ENCODE data around the gene MARCHF3. TPM values are rescaled to one million over a fixed set of nuclear protein-coding genes. Genes with fewer than 3 reads are reported as not detected.
A peak's percentile ranks its signal among the peaks of the same experiment; 100 is the strongest.
"Not testable (repeated sequence)": the region's sequence is repeated elsewhere in the genome, so short reads cannot be mapped to it uniquely, and the experiment has no call there.

MARCHF3 gene
- total RNA-seq, 2 experiments from 2014 or later: 11.8 TPM

DNA sequence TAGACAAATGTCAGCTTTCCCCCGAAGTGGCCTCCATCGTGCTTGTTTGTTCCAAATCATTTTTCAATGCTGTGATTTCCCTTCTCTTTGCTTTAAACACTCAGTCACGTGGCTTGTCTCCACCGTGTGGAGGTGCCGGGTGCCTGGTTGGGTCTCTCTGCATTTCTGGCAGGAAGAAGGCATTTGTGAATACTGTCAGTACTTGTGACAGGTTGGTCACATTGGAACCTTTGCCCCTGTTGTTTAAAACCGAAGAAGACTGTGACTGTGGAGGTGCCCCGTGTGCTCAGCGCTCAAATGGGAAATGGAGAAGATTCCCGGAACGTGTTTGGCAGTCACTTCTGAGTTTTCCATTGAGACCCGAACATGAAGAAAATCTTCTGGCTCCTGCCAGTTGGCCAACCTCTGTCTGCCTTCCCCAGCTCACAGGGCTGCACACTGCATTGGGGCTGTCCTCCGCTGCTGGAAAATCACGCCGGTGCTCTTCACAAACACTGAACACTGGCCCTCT lies 178.8 kb downstream of the MARCHF3 start:
- peaks cover 54% of the 10 kb centered on the region for H3K4me1 Mint-ChIP-seq (ENCODE audit: low read depth)
- no peak overlapping the region for H3K4me3 Mint-ChIP-seq
- H3K9me3 Mint-ChIP-seq: no peaks in the 10 kb centered on the region
- H3K27me3 Mint-ChIP-seq (ENCODE audit: low read depth): no peaks in the 10 kb centered on the region
- no peak overlapping the region for H3K27ac Mint-ChIP-seq
- H3K36me3 Mint-ChIP-seq (ENCODE audit: low read depth): peaks cover 21% of the 10 kb centered on the region
- intact Hi-C loops (cut with micrococcal nuclease): loop anchor here (1.0 to 5.0 kb wide), 7 partner anchors 40 to 376 kb away; no protein-coding TSS in a partner anchor
- CTCF ChIA-PET: no interaction called here
- peak; percentile 63 for DNase-seq

DNA sequence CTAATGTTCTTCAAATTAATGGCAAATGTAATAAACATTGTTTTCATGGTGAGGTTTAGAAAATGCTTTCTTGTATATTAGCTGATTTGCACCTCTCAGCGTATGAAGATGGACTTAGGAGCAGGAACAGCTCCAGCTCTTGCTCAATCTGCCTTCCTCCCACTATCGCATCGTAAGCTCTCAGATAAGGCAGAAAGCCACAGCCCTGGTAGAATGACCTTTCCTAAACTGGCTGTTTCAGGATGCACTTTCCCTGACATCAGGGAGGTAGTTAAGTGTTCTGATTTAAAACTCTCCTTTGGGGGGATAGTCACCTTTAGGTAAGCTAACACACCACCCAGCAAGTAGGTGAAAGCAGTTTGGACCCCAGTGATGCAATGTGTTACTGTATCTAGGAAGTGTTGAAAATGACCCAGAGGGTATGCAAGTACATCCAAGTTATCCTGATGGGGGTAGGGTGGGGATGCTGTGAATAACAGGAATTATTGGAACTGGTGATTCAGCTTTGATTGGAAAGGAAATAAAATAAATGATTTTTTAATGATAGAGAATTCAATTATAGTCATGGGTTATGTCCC lies 181.2 kb downstream of the MARCHF3 start:
- peaks cover 69% of the 10 kb centered on the region for H3K4me1 Mint-ChIP-seq (ENCODE audit: low read depth)
- no peak for DNase-seq
- CTCF ChIA-PET: interaction anchor here (1.0 to 2.2 kb wide), 2 partner anchors 137 to 174 kb away, joined by 4 to 5 read pairs; no protein-coding TSS in a partner anchor
- H3K27me3 Mint-ChIP-seq (ENCODE audit: low read depth): no peaks in the 10 kb centered on the region
- H3K9me3 Mint-ChIP-seq: no peaks in the 10 kb centered on the region
- H3K36me3 Mint-ChIP-seq (ENCODE audit: low read depth): peaks cover 14% of the 10 kb centered on the region
- H3K27ac Mint-ChIP-seq: no peak overlapping the region
- intact Hi-C loops (cut with micrococcal nuclease): no loop called here
- no peak overlapping the region for H3K4me3 Mint-ChIP-seq

DNA sequence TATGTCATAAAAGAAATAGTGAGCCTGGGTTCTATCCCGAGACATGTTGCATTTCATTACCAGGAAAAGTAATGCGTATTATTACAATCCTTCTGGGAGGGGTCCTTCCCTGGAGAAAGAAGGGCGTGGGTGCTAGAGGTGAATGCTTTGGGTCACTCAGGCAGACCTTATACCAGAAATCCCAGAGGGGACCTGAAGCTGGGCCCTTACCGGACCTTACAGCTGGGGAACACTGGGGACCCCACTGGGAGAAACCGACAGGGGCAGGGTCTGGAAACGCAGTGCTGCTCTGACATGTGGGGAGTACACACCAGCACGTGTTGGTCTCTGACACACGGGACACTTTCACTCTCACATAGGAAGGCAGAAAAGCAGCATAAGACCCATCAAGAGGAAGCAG lies 182.1 kb downstream of the MARCHF3 start:
- Mint-ChIP-seq H3K4me1 (ENCODE audit: low read depth) (peaks cover 60% of the 10 kb centered on the region), H3K4me3 (no peak overlapping the region)
- intact Hi-C loops (cut with micrococcal nuclease): no loop called here

DNA sequence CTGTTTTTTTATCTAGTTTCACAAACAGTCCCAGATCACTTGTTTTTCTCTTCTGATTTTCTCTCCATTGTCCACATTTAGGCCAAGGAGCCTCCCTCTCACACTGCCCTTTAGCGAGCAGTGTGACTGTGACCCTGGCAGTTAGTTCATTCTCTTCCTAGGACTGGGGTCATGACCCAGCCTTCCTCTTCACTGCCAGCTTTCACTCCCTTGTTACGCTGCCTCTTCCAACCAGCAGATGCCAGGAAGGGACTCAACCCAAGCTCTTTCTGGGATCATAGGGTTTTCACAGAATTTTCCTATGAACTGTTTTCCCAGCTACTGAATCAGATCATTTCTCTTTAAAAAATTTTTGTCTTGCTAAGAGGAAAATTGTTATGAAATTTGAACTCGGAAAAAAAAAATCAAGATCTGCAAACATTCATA lies 182.5 kb downstream of the MARCHF3 start:
- CTCF ChIA-PET: interaction anchor here (0.6 kb wide), 1 partner anchor 142 kb away, joined by 4 read pairs; no protein-coding TSS in a partner anchor
- H3K9me3 Mint-ChIP-seq: no peaks in the 10 kb centered on the region
- no peak overlapping the region for H3K4me3 Mint-ChIP-seq
- H3K36me3 Mint-ChIP-seq (ENCODE audit: low read depth): peaks cover 3% of the 10 kb centered on the region
- H3K4me1 Mint-ChIP-seq (ENCODE audit: low read depth): peaks cover 56% of the 10 kb centered on the region
- H3K27me3 Mint-ChIP-seq (ENCODE audit: low read depth): no peaks in the 10 kb centered on the region
- peak overlapping the region; percentile 20 for H3K27ac Mint-ChIP-seq
- intact Hi-C loops (cut with micrococcal nuclease): no loop called here
- DNase-seq: no peak

More for the DNA sequence above, 182.1 kb downstream of the MARCHF3 start:
- no peaks in the 10 kb centered on the region for H3K27me3 Mint-ChIP-seq (ENCODE audit: low read depth)
- CTCF ChIA-PET: interaction anchor here (0.6 kb wide), 2 partner anchors 142 to 166 kb away, joined by 3 to 4 read pairs; no protein-coding TSS in a partner anchor
- H3K27ac Mint-ChIP-seq: no peak overlapping the region
- H3K9me3 Mint-ChIP-seq: no peaks in the 10 kb centered on the region
- H3K36me3 Mint-ChIP-seq (ENCODE audit: low read depth): peaks cover 6% of the 10 kb centered on the region
- no peak for DNase-seq

DNA sequence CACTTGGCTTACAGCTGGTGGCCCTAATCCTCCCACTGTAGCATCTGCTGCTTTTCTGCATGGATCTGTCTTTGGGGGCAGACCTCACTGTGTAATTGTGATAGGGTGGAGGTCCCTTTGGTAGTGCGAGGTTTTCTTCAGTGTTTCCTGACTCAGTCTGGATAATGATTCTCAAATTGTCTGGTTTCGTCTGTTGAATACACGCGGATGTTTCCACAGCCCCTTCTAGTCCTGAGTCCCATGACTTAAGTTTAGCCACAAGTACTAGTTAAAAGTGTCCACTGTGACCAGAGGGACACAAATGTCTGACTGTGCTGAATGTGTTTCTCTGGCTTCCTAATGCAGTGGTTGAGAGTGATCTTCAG lies 182.9 kb downstream of the MARCHF3 start:
- intact Hi-C loops (cut with micrococcal nuclease): no loop called here
- H3K36me3 Mint-ChIP-seq (ENCODE audit: low read depth): peaks cover 2% of the 10 kb centered on the region
- H3K4me1 Mint-ChIP-seq (ENCODE audit: low read depth): peaks cover 52% of the 10 kb centered on the region
- no peak overlapping the region for H3K27ac Mint-ChIP-seq
- no peaks in the 10 kb centered on the region for H3K9me3 Mint-ChIP-seq
- CTCF ChIA-PET: no interaction called here
- no peaks in the 10 kb centered on the region for H3K27me3 Mint-ChIP-seq (ENCODE audit: low read depth)
- H3K4me3 Mint-ChIP-seq: no peak overlapping the region
- no peak for DNase-seq

DNA sequence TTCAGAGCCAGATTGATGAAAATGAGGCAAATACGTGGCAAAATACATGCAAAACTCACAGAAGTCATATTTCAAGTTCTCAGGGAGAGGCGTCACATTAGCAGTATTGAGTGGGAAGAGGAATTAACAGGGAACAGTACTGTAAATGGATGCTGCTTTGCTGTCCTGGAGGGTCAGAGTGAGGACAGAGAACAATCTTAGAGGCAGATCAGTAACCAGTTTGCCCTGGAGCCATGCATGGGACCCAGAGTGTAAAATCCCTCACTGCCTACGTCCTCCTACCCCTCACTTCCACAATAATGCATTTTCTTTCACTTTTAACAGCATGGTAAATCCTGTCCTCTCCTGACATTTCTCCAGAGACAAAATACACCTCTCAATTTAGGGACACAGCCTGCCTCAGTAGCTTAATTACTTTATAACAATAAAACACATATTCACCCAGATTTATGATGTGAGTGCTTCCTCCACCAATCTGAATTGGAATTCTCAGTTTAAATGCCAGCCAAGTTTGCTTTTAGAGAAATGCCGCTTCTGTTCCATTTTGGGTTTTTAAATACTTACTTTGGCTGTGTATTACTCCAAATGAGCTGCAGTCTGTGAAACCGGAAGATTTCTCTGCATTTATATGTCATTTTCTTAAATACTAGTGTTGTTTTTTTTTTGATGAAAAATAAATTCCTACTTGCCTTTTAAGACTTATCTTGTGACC lies 183.5 kb downstream of the MARCHF3 start:
- no peak overlapping the region for H3K4me3 Mint-ChIP-seq
- peaks cover 47% of the 10 kb centered on the region for H3K4me1 Mint-ChIP-seq (ENCODE audit: low read depth)
- DNase-seq: no peak
- no peaks in the 10 kb centered on the region for H3K36me3 Mint-ChIP-seq (ENCODE audit: low read depth)
- peak overlapping the region; percentile 28 for H3K27ac Mint-ChIP-seq
- H3K27me3 Mint-ChIP-seq (ENCODE audit: low read depth): no peaks in the 10 kb centered on the region
- intact Hi-C loops (cut with micrococcal nuclease): no loop called here
- no peaks in the 10 kb centered on the region for H3K9me3 Mint-ChIP-seq
- CTCF ChIA-PET: no interaction called here

DNA sequence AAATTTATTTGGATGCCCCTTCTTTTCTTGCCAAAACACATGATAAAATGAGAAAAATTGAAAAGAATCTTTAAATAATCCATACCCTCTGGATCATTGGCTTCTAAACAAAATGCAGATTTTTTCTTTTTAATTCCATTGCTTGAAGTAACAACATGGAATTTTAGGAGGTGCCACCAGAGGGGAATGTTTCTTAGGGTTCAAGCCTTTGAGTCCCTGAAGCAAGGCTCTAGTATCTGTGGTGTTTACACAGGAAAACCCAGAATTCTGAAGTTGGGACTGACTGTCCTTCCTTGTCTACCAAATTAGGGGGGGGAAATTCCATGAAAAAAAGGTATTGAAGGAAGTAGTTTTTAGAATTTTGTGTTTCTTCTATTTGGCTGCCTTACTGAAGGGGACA lies 184.0 kb downstream of the MARCHF3 start:
- no peak for DNase-seq
- Mint-ChIP-seq H3K27me3 (ENCODE audit: low read depth) (no peaks in the 10 kb centered on the region), H3K4me1 (ENCODE audit: low read depth) (peaks cover 41% of the 10 kb centered on the region), H3K4me3 (no peak overlapping the region), H3K27ac (no peak overlapping the region), H3K36me3 (ENCODE audit: low read depth) (peaks cover 1% of the 10 kb centered on the region), H3K9me3 (no peaks in the 10 kb centered on the region)
- intact Hi-C loops (cut with micrococcal nuclease): no loop called here
- CTCF ChIA-PET: no interaction called here

DNA sequence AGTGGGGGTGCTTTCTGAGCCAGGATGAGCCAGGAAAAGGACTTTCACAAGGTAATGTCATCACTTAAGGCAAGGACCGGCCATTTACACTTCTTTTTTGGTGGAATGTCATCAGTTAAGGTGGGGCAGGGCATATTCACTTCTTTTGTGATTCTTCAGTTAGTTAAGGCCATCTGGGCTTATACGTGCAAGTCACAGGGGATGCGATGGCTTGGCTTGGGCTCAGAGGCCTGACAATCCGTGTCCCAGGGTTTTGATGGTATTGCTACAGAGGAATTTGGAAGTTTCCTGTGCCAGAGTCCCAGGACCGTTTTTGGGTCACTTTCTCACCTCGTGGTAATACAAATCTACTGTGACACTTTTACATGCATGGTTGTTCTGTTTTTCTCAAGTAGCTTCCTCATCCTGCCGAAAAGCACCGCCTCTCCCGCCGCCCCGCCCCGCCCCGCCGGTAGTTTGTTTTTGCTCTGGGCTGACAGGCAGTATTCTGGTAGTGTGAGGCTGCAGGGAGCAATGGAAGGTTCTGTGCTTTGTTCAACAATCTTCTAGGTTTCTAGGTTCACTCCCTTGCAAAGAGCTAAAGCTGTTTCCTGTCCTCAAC lies 184.8 kb downstream of the MARCHF3 start:
- peak; percentile 49 for DNase-seq
- peak overlapping the region; percentile 74 for H3K27ac Mint-ChIP-seq
- H3K9me3 Mint-ChIP-seq; intact Hi-C loops (cut with micrococcal nuclease); H3K27me3 Mint-ChIP-seq (ENCODE audit: low read depth); CTCF ChIA-PET; H3K36me3 Mint-ChIP-seq (ENCODE audit: low read depth); H3K4me3 Mint-ChIP-seq: not testable (repeated sequence)
- peaks cover 34% of the 10 kb centered on the region for H3K4me1 Mint-ChIP-seq (ENCODE audit: low read depth)

DNA sequence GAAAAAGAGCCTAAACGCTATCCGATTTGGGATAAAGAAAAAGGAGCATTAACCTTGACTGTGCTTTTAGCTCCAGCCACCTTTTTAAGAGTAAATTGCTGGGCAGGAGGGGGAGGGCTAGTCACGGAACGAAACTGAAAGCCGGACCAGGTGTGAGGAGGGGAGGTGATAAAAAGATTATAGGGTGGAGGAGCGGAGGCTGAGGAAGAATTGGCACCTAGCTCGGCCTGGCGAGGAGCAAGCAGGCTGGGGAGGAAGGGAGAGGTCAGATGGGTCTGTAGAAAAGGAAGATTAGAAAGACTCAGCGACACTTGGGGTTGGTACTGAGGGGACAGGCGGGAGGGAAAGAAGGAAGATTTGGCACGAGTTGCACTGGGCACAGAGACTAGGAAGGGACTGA lies 187.0 kb downstream of the MARCHF3 start:
- H3K9me3 Mint-ChIP-seq; H3K27me3 Mint-ChIP-seq (ENCODE audit: low read depth); CTCF ChIA-PET; H3K4me3 Mint-ChIP-seq; intact Hi-C loops (cut with micrococcal nuclease); DNase-seq: not testable (repeated sequence)
- Mint-ChIP-seq H3K27ac (peak overlapping the region; percentile 8), H3K4me1 (ENCODE audit: low read depth) (peaks cover 32% of the 10 kb centered on the region), H3K36me3 (ENCODE audit: low read depth) (peaks cover 10% of the 10 kb centered on the region)

DNA sequence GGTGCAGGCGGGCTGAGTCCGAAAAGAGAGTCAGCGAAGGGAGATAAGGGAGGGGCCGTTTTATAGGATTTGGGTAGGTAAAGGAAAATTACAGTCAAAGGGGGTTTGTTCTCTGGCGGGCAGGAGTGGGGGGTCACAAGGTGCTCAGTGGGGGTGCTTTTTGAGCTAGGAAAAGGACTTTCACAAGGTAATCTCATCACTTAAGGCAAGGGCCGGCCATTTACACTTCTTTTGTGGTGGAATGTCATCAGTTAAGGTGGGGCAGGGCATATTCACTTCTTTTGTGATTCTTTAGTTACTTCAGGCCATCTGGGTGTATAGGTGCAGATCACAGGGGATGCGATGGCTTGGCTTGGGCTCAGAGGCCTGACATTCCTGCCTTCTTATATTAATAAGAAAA lies 191.0 kb downstream of the MARCHF3 start:
- DNase-seq; H3K4me1 Mint-ChIP-seq (ENCODE audit: low read depth); CTCF ChIA-PET; H3K27ac Mint-ChIP-seq; H3K9me3 Mint-ChIP-seq; intact Hi-C loops (cut with micrococcal nuclease); H3K4me3 Mint-ChIP-seq; H3K27me3 Mint-ChIP-seq (ENCODE audit: low read depth): not testable (repeated sequence)
- peaks cover 35% of the 10 kb centered on the region for H3K36me3 Mint-ChIP-seq (ENCODE audit: low read depth)

DNA sequence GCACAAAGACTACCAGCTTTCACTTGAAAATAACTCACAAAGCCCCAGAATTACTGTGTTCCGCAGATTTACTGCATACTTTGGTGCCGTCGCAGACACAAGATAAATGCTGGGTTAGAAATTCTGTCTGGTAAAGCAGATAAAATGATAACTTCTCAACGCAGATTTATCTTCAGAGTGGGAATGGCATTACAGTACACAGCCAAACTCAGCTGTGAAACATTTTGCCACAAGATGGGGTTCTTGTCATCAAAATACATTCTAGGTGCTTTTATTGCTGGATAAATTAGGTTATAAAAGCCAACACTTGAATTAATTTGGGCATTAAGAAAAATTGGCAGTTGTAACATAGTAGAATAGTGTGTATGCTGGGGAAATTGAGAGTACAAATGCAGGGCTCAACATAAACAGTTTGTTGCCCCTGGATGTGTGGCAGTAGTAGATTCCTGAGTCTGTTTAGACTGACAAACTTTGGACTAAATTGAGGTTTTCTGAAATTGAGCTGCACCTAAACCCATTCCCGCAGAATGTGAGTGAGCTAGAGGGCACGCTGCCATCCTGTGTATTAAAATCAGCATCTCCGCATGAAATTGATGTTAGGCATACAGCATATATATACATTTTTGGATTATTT lies 192.3 kb downstream of the MARCHF3 start:
- no peaks in the 10 kb centered on the region for H3K4me1 Mint-ChIP-seq (ENCODE audit: low read depth)
- DNase-seq: no peak
- no peak overlapping the region for H3K27ac Mint-ChIP-seq
- H3K36me3 Mint-ChIP-seq (ENCODE audit: low read depth): peaks cover 48% of the 10 kb centered on the region
- H3K9me3 Mint-ChIP-seq: no peaks in the 10 kb centered on the region
- CTCF ChIA-PET: no interaction called here
- intact Hi-C loops (cut with micrococcal nuclease): no loop called here
- no peak overlapping the region for H3K4me3 Mint-ChIP-seq
- no peaks in the 10 kb centered on the region for H3K27me3 Mint-ChIP-seq (ENCODE audit: low read depth)

DNA sequence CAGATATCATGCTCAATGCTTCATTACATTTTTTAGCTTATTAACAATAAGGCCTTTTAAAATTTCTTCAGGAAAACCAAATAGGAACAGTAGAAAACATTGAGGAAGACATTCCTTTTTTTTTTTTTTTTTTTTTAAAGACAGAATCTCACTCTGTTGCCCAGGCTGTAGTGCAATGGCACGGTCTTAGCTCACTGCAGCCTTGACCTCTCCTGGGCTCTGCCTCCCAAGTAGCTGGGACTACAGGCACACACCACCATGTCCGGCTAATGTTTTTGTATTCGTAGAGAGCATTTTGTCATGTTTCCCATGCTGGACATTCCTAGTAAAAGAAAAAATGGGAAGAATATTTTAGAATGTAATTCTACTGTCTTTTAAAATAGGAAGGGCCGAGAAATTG lies 193.1 kb downstream of the MARCHF3 start:
- H3K27me3 Mint-ChIP-seq (ENCODE audit: low read depth): no peaks in the 10 kb centered on the region
- no peak overlapping the region for H3K27ac Mint-ChIP-seq
- no peaks in the 10 kb centered on the region for H3K9me3 Mint-ChIP-seq
- peaks cover 48% of the 10 kb centered on the region for H3K36me3 Mint-ChIP-seq (ENCODE audit: low read depth)
- no peak for DNase-seq
- no peaks in the 10 kb centered on the region for H3K4me1 Mint-ChIP-seq (ENCODE audit: low read depth)
- CTCF ChIA-PET: no interaction called here
- intact Hi-C loops (cut with micrococcal nuclease): no loop called here
- H3K4me3 Mint-ChIP-seq: no peak overlapping the region
